Fibroblast of skin of left quadriceps (primary cell): ENCODE measurements around the gene GLO1.
"Not testable (repeated sequence)": the region's sequence is repeated elsewhere in the genome, so short reads cannot be mapped to it uniquely, and the experiment has no call there.

Source experiments
- DNase-seq, 2 experiments: peaks; one replicate each; pipeline ENCODE4 v3.0.0-alpha.2; 2013; ENCODE audit warnings: low read depth in 2 of 2

Gene GLO1

DNA sequence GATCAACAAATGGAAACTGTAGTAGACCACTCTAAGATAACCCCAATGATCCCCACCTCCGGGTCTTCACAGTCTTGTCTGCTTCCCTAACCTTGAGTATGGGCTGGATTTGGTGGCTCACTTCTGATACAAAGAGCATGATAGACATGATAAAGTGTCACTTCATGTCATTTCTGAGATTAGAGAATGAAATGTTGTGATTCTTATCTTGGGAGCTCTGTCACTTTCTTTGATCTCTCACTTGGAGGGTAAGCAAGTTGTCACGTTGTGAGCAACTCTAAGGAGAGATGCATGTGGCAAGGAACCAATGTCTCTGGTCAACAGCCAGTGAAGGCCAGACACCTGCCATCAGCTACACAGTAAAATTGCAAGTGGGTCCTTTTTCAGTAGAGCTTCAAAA is 3.0 kb upstream of the GLO1 start:
- no peak for DNase-seq

DNA sequence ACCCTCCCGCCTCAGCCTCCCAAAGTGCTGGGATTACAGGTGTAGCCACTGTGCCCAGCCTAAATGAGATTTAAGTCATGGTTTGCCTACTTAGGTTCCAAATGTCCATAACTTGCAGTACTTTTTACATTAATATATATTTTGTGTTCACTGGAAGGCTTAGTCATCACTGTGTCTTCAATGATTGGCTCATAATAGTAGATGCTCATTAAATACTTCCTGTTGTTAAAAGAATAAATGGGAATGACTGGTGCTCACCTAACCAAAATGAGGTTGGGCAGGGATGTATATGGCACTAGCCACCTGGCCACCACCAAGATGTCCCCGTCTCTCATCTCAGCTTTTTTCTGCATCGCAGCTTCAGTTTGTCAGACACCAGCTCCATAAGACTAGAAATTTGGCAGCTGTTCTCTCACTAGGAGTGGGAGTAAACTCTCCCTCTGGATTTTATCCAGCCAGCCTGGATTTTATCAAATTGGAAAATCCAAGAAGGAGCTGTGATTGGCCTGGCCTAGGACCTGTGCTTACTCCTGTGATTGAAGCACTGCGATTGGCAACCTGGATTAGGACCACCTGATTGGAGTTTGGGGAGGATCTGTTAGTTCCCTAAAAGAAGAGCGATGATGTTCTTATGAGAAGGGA is 1.1 kb upstream of the GLO1 start:
- no peak for DNase-seq

DNA sequence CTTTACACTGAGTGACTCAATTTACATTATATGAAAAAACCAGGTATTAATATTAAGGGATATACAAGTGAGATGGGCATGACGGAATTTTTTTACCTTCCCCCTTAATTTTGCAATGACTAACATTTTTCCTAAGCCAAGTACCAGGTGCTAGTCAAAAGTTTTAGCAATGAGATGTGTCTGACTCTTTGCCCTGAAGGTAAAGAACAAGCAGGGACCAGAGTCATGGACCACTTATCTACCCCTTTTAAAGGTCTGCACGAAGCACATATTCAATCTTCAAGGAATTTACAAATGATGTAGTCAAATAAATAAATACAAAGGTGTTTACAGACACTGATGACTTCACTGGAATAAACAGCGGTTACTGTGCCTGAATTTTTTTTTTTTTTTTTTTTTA is 1.4 kb downstream of the GLO1 start:
- DNase-seq, result no peak

DNA sequence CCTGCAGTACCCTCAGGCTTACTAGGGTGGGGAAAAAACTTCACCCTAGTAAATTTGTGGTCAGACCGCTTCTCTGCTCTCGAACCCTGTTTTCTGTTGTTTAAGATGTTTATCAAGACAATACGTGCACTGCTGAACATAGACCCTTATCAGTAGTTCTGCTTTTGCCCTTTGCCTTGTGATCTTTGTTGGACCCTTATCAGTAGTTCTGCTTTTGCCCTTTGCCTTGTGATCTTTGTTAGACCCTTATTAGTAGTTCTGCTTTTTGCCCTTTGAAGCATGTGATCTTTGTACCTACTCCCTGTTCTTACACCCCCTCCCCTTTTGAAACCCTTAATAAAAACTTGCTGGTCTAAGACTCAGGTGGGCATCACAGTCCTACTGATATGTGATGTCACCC is 3.2 kb downstream of the GLO1 start:
- DNase-seq, result not testable (repeated sequence)

DNA sequence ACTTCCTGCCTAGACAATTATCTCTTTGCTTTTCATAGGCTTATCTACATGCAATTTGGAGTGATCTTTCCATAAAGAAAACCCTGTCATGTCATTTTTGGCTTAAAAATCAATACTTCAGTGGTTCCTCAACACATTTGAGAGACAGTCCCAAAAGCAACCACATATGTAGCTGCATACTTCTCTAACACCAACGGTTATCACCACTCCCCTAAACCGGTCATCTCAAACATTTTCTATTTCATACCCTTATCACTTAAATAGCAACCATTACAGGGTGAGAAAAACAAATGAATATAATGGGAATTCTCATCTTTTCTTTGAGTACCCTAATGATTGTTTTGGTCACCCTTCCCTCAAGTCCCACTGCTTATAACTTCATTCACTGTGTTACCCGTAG is 5.1 kb downstream of the GLO1 start:
- DNase-seq, result no peak

DNA sequence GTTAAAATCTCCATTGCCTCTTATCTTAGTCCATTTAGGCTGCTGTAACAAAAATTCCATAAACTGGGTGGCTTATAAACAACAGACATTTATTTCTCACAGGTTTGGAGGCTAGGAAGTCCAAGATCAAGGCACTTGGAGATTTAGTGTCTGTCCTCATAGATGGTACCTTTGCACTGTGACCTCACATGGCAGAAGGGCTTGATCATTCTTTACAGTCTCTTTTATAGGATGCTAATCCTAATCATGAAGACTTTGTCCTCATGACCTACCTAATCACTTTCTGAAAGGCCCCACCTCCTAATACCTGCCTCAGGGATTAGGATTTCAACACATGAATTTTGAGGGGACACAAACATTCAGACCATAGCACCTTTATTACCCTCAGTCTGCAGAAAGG is 6.6 kb downstream of the GLO1 start:
- DNase-seq, result no peak

DNA sequence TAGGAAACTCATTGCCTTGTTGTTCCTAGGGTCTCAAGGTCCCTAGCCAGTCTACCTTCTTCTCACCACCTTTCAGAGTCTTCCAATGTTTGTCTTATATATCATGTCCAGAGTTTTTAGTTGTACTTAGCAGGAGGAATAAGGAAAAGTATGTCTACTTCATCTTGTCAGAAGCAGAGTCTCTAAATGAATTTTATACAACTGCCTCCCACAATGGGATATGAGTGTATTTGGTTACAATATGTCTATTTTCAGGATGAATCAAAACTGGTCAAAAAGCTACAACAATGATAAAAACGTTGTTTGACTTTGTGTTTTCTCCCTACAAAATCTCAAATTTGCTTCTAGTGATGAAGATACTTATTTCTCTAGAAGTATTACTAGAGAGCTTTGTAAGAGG is 7.0 kb downstream of the GLO1 start:
- no peak for DNase-seq

DNA sequence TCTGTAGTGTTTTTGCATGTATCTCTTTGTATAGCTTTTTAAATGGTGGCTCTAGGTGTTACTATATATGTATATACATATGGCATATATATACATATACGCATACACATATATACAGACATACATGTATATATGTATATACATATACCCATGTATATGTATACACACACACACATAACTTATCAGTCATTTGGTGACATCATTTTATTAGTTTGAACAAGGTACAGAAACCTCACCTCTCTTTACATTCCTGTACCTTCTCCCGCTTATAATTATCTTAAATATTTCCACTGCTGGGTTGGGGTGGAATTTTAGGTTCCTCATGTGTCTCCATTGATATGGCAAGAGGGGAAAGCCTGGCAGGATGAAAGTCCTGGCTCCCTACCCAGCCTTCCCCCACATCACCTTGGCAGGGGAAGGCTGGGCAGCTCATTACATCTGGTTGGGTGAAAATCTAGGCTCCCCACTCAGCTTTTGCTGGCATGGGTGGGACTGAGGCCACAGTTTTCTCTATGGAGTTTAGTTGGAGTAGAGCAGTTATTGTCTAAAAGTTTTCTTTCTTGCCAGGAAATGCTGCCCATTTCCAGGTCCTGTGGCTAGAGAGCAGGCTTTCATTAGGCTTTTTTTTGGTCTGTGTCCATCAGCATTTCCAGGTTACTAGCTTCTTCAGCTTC is 7.6 kb downstream of the GLO1 start:
- no peak for DNase-seq

DNA sequence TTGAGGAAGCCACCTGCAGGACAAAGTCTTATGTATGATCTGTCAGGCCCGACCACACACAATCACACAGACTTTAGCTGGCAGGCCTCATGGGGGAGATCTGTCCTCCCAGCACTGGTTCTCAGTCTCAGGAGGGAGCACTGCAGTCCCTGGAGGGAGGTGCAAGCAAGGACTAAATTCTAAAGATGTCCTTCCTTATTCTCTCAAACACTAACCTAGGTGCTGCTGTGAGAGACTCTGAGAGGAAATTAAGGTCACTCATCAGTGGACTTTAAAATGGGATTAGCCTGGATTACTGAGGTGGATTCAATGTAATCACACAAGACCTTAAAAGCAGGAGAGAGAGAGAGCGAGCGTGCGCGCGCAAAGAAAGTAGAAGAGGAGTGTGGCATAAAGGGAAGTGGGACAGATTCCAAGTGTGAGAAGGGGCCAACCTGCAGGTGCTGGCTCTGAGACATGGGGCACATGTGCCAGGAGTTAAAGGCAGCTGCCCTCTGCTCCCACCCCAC is 14.3 kb downstream of the GLO1 start:
- DNase-seq, result no peak

DNA sequence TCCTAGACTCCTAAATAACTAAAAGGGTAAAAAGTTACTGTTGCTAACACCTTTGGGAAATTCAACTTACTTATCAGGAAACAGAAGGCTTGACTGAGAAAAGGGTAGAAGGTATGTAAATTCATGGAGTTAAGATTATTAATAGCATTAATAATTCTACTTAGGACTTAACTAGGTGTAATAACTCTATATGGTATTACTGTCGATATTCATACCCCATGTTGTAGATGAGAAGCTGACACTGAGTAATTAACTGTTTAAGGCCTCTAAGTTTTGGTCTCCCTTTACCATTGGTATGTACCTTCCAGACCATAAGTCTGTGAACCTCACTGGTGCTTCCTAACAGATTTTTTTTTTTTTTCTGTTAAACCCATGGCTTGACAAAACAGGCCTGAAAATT is 15.4 kb downstream of the GLO1 start:
- DNase-seq, result no peak

DNA sequence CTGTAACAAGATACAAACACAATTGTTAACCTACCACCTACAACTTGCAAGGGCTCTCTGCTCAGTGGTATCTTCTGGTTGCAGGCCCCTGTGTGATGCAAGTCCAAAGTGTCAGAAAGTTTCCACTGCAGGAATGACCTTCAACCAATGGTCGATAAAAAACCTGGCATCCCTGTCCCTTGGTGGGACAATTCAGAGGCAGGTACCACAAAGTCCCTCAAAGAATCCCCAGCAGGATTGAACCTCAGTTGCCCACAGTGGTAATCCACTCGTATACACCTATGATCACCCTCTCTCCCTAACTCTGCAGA is 15.9 kb downstream of the GLO1 start:
- no peak for DNase-seq

DNA sequence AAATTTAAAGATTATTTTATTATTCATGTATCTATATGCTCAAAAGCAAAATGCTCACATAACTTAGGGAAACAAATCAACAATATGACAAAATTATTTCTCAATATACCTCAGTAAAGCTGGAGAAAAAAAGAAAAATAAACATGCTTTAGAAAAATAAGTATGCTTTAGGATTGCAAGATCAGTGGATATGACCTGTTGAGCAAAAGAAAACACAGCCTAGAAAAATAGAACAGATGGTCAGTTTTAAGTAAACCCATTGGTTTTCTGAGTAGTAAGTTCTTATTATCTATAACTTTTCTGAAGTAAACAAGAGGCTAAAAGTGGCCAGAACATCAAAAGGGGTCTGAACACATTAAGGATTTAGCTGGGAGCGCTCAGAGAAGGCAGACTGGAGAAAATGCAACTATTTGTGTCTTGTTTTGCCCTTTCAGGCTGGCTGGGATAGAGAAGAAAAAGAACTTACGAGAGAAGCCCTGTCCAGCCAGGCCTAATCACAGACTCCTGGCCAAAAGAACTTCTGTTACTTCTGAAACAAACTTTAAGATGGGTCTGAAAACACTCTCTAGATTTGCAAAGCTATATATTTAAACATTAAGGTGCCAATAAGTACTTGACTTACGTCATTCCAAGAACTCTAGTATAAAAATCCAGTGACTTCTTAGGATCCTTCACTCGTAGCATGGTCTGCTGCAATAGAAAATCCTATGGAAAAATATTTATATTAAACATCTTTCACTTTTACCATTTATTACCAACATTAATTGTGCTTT is 16.5 kb downstream of the GLO1 start:
- DNase-seq, result no peak

DNA sequence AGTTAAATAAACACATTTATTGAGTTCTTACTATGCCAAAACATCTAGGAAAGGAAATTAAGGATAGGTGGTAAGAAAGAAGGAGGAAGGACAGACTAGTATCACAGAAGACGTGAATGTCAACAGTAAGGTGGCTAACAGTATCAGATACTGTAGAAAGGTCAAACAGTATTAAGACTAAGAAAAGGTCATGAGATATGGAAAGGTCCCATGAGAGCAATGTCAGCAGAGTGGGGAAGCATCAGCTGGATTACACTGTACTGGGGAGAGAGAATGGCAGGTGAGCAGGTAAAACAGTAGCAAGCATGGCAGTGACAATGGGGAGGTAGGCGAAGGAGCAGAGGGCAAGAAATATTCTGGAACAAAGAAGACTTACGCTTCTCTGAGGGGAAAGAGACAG is 18.0 kb downstream of the GLO1 start:
- DNase-seq, result no peak

DNA sequence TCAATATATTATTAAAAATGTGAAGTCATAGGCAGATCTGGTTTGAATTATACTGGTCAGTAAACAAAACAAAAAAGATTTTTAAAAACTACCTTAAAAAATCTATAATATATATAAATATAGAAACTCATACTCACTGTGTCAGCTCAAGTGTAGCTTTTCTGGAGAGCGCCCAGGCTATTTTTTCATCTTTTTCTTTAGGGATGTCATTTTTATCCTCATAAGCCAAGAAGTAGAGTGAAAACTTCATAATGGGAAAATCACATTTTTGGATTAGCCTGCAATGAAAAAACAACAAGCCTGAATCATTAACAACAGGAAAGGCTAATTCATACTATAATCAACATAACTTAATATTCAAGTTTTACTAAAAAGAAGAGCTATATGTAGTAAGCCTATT is 18.7 kb downstream of the GLO1 start:
- no peak for DNase-seq

DNA sequence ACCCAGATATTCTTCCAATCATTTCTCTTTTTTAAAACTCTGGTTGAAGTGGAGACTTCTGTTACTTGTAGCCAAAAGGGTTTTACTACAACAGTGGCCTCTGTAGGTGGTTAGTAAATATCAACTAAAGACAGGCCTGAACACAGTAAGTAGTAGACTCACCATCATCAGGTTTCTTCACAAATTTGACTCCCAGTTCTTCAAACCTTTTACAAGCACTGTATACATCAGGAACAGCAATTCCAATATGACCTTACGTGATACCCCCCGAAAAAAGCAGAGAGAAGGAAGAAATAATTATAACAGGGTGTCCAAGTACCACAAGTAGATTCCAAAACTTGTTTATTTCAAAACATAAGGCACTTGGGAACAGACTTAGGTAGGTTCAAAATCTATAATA is 21.1 kb downstream of the GLO1 start:
- no peak for DNase-seq

DNA sequence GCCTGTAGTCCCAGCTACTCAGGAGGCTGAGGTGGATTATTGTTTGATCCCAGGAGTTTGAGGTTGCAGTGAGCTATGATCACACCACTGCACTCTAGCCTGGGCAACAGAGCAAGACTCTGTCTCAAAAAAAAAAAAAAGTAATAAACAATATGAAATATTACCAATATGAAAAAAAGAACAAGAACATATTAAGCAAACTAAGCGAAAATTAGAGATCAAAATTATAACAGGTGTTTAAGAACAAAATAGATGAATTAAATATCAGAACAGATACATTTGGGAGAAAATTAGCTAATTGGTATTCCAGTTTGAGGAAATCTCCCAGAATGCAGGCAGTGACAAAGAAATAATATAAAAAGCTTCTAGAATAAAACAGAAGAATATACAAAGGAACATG is 23.3 kb downstream of the GLO1 start:
- DNase-seq, result no peak

DNA sequence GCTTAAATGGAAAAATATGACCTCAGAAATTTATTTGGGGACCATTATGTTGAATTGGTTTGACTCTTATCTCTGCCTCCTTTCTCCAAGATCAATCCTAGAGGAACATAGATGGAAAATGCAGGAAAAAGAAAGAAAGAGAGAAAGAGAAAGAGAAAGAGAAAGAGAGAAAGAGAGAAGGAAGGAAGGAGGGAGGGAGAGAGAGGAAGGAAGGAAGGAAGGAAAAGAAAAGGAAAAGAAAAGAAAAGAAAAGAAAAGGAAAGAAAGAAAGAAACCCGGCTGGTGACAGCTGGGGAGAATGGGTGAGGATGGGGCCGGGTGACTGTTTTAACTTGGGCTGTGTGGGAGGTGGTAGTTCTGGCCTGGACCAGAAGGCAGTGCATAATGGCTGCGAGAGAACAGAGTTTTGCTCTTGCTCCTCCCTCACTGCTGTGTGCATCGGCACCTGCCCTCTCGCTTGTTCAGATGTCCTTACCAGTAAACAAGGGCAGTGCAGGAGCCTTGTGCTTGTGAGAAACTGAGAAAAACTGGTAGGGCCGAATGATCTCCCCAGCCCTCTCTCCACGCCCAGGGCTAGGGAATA is 24.7 kb downstream of the GLO1 start:
- DNase-seq, result no peak

DNA sequence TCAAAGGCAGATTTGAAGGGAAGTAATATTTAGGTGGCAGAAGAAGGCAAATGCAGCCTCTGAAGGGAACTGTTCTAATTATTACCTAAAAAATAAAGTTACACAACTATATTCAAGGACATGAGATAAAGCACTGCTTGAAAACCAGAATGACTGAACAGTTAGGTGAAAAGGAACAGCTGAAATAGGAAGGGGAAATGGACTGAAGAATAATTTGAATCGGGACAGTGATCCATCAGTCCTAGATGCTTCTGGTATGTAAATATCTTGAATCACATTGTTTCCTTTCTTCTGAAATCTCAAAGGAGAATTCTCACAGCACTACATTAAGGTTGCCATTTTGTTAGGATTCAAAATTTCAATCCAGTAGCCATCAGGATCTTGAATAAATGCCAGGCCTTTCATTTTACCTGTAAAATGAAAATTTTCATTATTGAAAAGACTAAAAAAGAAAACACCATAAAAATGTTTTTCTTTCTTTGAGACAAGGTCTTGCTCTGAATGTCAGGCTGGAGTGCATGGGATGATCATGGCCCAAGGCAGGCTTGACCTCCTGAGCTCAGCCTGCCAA is 25.9 kb downstream of the GLO1 start:
- DNase-seq, result no peak

DNA sequence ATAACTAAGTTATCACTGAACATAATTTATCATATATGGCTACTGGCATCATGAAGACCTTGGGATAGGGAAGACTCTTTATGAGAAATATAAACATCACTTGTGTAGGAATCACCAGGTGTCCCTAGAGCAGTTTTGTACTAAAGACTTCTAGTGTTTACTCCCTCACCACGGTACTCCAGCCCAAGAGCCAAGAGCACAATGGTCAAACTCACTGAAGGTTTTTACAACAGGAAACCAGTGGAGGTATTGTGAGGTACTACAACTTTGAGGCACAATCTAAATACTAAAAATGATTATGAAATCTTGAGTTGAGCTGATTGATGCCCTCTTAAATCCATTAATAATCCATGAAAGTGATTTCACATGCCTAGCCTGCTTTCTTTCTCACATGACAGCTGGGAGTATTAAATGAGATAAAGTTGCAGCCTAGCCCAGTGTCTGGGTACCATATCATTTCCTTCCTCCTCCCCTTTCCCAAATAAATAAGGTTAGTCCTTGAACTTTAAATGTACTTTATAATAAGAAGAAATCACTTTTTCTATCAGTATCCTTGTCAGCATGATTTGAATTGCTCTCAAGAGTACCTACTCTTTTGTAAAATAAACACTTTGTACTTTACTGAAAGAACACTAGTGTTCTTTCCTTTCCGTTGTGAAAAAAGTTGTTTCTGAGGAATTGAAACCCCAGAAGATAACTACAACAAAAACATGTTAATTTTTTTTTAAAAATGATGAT is 26.5 kb downstream of the GLO1 start:
- no peak for DNase-seq

DNA sequence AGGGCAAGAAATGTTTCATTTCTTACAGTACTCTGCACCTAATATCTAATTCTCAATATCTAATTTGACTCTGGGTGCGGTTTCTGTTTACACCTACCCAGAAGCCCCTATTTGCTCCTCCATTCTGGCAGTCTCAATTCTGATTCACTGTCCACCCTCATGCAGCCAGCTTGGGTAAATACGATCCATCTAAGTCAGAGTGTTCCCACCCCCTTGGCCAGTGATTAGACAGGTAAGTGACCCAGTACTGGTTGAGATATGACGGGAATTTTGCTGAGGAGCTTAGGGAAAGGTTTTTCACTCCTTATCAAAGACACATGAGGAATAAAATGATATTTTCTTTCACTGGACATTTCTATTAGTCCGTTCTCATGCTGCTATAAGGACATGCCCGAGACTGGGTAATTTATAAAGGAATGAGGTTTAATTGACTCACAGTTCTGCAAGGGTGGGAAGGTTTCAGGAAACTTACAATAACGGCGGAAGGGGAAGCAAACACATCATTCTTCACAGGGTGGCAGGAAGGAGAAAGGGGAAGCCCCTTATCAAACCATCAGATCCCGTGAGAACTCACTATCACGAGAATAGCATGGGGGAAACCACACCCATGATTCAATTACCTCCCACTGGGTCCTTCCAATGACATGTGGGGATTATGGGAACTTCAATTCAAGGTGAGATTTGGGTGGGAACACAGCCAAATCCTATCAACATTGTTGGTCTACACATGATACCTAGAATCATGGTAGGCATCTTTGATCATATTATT is 29.4 kb downstream of the GLO1 start:
- no peak for DNase-seq

DNA sequence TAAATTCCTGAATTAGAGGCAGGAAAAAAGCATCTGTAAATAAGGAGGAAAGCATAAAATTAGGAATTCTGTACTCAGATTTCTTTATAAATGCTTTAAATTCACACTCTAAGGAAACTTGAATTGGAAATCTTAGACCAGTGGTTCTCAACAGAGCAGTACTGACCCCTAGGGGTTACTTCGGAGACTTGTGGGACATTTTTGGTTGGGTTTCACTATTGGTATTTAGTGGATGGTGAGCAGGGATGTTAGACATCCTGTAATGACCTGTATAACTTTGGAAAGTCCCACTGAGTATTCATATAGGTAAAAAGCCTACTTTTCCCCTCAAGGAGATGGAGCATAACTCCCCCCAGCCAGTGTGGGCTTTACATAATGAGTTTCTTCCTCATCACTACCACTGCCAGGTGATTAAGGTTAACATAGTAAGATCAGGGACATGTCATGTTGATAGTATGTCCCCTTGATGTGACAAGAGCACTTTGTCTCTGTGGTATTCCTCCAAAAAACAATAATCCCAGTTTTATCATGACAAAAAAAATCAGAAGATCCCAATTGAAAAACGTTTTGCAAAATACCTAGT is 31.0 kb downstream of the GLO1 start:
- DNase-seq, result peak; percentile 30 to 33
